HUES6 (cell line): ENCODE data around the gene POLE3.
"Not testable (repeated sequence)": the region's sequence is repeated elsewhere in the genome, so short reads cannot be mapped to it uniquely, and the experiment has no call there.

Experiments used
- H3K27ac ChIP-seq: 2 replicates; pipeline ENCODE4 v1.7.0; 2013; ENCODE audit warnings: low read depth, mild to moderate bottlenecking, low read length, inconsistent platforms
- H3K27me3 ChIP-seq: 2 replicates; pipeline ENCODE4 v1.6.1; 2013; ENCODE audit warnings: low read length; ENCODE audit not compliant: control insufficient read depth, insufficient read depth
- H3K36me3 ChIP-seq: 2 replicates; pipeline ENCODE4 v1.6.1; 2013; ENCODE audit warnings: low read length; ENCODE audit not compliant: control insufficient read depth, insufficient read depth
- H3K4me1 ChIP-seq: 2 replicates; pipeline ENCODE4 v1.6.1; 2013; ENCODE audit warnings: low read length; ENCODE audit not compliant: control insufficient read depth, insufficient read depth
- H3K4me3 ChIP-seq: 2 replicates; pipeline ENCODE4 v1.5.1; 2013; ENCODE audit warnings: low read depth, low read length
- H3K9ac ChIP-seq: one replicate; pipeline ENCODE4 v1.6.1; 2013; ENCODE audit warnings: mild to moderate bottlenecking, low read length
- H3K9me3 ChIP-seq: 2 replicates; pipeline ENCODE4 v1.6.1; 2013; ENCODE audit warnings: low read depth, low read length; ENCODE audit not compliant: control insufficient read depth, insufficient read depth

The POLE3 gene

DNA sequence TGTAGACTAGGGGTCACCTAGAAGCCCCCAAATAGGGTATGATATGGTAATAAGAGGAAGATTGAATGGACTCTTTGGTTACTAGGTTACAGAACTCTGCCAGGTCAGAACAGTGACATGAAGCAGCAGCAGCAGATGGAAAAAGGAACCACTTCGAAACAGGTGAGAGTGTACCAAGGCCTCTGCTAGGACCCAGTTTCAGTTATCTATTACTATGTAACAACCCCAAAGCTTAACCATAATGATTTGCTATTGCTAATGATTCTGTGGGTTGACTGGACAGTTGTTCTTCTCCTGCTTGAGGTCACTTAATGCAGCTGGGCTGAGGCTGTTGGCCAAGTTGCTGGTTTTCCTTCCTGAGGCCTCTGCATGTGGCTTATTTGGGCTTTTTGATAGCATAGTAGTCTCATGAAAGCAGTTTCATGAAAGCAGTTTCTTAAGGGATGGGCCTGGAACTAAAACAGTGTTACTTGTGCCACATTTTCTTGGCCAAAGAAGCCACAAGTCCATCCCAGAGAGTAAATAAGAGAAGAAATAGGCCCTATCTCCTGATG is 17.7 kb upstream of the POLE3 start:
- Histone ChIP-seq H3K27ac (no peak overlapping the region), H3K27me3 (no peaks in the 10 kb centered on the region), H3K9ac (no peak overlapping the region), H3K4me1 (peaks cover 6% of the 10 kb centered on the region), H3K4me3 (no peak overlapping the region), H3K9me3 (peaks cover 3% of the 10 kb centered on the region; the same call in 1 of the 2 replicates), H3K36me3 (no peaks in the 10 kb centered on the region)

DNA sequence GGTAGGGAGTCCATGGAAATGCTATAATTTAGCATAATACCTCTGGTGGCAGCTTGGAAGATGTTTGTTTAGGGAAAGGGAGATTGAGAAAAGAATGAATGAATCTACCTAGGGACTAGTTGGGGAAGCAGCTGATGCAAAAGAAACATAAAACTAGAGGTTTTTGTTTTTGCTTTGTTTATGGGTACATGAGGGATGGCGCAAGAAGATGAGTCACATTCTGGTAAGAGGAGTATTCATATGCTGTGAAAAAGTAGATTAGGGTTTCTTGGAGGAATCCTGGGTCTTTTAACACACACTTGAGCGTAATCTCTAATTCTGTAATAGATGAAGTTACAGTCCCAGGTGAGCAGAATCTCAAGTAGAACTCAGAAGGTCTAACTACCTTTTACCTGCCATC is 17.2 kb upstream of the POLE3 start:
- no peak overlapping the region for H3K27ac ChIP-seq
- no peaks in the 10 kb centered on the region for H3K9me3 ChIP-seq
- peaks cover 6% of the 10 kb centered on the region for H3K4me1 ChIP-seq
- no peaks in the 10 kb centered on the region for H3K36me3 ChIP-seq
- H3K27me3 ChIP-seq, result no peaks in the 10 kb centered on the region
- no peak overlapping the region for H3K4me3 ChIP-seq
- no peak overlapping the region for H3K9ac ChIP-seq

DNA sequence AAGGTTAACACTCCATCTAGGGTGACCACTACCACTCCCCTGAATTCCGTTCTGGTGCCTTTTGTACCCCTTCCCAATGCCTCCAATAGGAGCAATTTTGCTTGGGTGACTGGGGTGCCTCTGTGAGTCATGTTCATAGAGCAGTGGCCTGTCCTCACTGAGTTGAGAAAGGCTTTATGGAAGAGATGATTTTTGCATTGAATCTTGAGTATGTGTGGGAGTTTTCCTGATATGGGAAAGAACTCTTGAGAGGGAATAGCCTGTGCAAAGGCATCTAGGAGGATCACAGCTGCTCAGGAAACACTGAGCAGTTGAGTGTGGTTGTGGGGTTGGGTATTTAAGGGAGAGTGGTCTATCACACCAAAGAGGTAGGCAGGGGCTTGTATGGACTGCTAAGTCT is 16.2 kb upstream of the POLE3 start:
- Histone ChIP-seq H3K4me1 (peaks cover 6% of the 10 kb centered on the region), H3K27ac (no peak overlapping the region), H3K27me3 (no peaks in the 10 kb centered on the region), H3K9me3 (no peaks in the 10 kb centered on the region), H3K36me3 (no peaks in the 10 kb centered on the region), H3K4me3 (no peak overlapping the region), H3K9ac (no peak overlapping the region)

DNA sequence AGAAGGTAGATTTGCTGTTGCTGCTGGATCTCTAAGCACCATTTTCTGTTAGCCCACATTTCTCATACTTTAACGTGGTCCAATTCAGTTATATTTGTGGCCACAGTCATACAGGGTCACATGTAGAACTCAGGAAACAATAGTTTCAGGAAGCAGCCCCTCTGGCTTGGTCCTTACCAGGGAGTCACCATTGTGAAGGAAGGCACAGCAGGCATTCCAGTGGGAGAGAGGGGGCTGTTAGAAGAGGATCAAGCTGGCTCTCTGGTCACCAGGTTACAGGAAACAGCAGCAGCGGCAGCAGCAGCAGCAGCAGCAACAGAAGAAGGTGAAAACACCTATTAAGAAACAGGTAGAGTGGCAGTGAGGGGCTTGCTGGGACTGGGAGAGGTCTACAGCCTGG is 14.6 kb upstream of the POLE3 start:
- no peaks in the 10 kb centered on the region for H3K36me3 ChIP-seq

DNA sequence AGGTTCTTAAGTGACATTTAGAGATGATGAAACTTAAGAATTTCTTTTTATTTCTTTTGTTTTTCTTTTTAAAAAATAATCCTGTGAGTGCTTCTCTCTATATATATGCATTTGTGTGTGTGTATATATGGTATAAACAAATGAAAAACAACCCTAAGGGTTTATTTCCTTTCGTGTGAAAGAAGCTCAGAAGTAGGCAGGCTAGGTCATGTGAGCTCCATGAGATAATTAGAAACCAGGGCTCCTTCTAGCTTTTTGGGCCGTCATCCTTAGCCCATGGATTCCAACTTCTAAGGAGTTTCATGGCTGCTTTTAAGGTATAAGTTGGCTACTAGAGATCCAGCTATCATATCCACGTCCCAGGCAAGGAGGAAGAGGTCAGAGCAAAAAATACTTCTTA is 11.3 kb upstream of the POLE3 start:
- no peak overlapping the region for H3K27ac ChIP-seq
- no peaks in the 10 kb centered on the region for H3K9me3 ChIP-seq
- H3K4me1 ChIP-seq, result peaks cover 6% of the 10 kb centered on the region
- no peak overlapping the region for H3K4me3 ChIP-seq
- no peaks in the 10 kb centered on the region for H3K36me3 ChIP-seq
- no peak overlapping the region for H3K9ac ChIP-seq
- H3K27me3 ChIP-seq, result no peaks in the 10 kb centered on the region

More for the DNA sequence above, 14.6 kb upstream of the POLE3 start:
- Histone ChIP-seq H3K9ac (no peak overlapping the region), H3K4me1 (peaks cover 6% of the 10 kb centered on the region), H3K9me3 (no peaks in the 10 kb centered on the region), H3K27ac (no peak overlapping the region), H3K27me3 (no peaks in the 10 kb centered on the region), H3K4me3 (no peak overlapping the region)

DNA sequence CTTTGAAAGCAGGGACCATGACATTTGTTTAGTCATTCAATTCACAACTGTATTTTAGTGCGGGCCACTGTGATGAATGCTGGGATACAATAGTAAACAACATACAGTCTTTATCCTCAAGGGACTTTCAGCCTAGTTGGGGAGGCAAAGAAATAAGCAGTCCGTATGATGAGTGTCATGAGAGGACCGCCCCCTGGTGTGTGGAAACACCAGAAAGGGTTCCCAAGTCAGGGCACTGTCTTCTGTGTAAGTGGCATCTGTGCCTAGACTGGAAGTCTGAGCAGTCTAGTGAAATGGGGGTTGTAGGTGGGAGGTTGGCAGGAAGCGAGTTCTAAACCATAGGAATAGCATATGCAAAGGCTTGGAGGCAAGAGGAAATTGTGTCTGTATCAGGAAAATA is 6.9 kb upstream of the POLE3 start:
- Histone ChIP-seq H3K9ac (no peak overlapping the region), H3K27me3 (no peaks in the 10 kb centered on the region), H3K4me1 (no peaks in the 10 kb centered on the region), H3K27ac (no peak overlapping the region), H3K36me3 (no peaks in the 10 kb centered on the region), H3K9me3 (no peaks in the 10 kb centered on the region), H3K4me3 (no peak overlapping the region)

DNA sequence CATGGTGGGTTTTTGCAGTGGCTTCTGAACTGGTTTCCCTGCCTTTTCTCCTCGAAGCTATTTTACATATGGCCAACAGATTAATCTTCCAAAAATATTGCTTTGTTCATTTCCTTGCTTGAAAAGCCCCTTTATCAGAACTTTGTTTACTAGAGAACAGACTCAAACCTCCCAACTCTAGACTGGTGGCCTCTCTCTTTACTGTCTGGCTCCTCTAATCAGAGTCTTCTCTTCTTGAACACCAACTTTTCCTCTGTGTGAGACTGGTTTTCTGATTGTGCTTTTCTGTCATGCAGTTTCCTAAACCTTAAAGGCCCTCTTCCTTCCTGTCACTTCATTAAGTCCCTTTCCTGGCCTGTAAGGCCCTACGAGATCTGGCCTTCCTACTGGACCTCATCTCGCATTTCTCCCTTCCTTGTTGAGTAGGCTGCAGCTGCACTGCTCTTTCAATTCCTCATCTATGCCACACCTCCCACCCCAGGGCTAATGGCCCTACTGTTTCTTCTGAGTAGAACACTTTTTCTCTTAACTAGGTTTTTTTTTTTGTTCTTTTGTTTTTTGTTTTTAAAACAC is 5.8 kb upstream of the POLE3 start:
- Histone ChIP-seq H3K27ac (no peak overlapping the region), H3K9me3 (no peaks in the 10 kb centered on the region), H3K4me3 (no peak overlapping the region), H3K36me3 (no peaks in the 10 kb centered on the region), H3K4me1 (peaks cover 5% of the 10 kb centered on the region; the same call in 1 of the 2 replicates), H3K9ac (no peak overlapping the region), H3K27me3 (no peaks in the 10 kb centered on the region)

DNA sequence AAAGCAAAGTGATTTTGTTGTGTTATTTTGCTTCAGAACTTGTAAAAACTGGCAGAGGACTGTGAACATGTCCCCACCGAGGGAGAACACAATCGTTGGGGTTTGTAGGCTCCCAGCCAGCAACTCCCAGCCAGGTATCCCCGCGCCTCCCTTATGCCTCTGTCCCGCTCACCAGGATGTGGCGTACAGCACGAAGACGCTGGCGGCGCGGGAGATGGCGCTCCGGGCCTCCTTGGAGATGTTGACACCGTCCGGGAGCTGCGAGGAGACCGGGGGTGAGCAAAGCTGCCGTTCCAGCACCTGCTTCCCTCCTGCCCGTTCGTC is 630 bp downstream of the POLE3 start:
- Histone ChIP-seq H3K27ac (peak overlapping the region; percentile 93), H3K9ac (peak overlapping the region; percentile 99), H3K4me3 (peak overlapping the region; percentile 97), H3K9me3 (no peaks in the 10 kb centered on the region), H3K4me1 (peaks cover 10% of the 10 kb centered on the region; the same call in 1 of the 2 replicates), H3K36me3 (peaks cover 25% of the 10 kb centered on the region), H3K27me3 (no peaks in the 10 kb centered on the region)

DNA sequence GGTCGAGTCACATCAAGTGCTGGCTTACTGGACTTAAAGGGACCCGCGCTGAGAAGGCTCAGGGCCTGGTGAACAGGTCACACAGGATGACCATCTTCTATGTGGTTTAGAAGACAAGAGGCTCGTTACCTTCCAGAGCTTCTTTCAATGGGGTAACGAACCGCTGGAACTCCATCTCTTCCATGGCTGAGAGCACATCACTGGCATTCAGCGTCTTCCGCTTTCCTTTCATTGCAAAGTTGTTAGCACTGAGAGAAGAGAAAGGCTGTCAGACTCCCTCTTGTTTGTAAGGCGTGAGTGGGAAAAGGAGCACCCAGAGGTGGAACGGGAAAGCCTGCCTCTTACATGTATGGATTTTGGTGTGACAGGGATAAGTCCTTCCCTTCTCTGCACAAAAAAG is 994 bp downstream of the POLE3 start:
- Histone ChIP-seq H3K9ac (peak overlapping the region; percentile 99), H3K4me1 (peaks cover 10% of the 10 kb centered on the region; the same call in 1 of the 2 replicates), H3K4me3 (peak overlapping the region; percentile 97), H3K9me3 (no peaks in the 10 kb centered on the region), H3K36me3 (peaks cover 25% of the 10 kb centered on the region), H3K27ac (peak overlapping the region; percentile 93), H3K27me3 (no peaks in the 10 kb centered on the region)

DNA sequence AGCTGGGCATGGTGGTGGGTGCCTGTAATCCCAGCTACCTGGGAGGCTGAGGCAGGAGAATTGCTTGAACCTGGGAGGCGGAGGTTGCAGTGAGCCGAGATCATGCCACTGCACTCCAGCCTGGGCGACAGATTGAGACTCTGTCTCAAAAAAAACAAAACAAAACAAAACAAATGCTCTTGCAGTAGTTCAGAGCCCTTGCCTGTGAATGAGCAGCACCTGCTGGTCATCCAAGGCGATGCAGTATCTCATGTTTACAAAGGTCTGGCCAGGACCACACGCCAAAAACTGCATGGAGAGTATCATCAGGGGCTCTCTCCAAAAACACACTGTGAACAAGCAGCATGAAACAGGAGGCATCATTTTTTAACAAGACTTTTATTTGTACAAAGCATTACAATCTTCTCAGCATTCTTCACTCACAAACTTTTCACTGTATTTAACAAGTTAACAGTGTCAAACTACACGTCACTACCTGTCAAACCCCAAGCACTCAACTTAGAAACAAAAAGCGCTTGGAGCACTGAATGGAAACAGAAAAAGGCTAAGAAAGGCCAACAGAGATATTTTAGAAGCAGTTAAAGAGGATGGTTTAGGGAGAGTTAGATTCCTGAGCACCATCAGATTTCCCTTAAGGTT is 3.5 kb downstream of the POLE3 start:
- not testable (repeated sequence) for H3K4me1 ChIP-seq, H3K4me3 ChIP-seq, H3K27ac ChIP-seq, H3K9ac ChIP-seq, H3K27me3 ChIP-seq, H3K9me3 ChIP-seq
- H3K36me3 ChIP-seq, result peaks cover 25% of the 10 kb centered on the region

DNA sequence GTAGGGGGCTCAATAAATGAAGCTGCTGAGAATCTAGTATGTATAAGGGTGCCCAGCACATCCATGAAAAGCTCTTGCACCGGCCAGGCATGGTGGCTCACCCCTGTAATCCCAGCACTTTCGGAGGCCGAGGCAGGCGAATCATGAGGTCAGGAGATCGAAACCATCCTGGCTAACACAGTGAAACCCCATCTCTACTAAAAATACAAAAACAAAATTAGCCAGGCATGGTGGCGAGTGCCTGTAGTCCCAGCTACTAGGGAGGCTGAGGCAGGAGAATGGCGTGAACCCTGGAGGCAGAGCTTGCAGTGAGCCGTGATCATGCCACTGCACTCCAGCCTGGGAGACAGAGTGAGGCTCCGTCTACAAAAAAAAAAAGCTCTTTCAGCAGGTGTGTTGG is 4.1 kb downstream of the POLE3 start:
- not testable (repeated sequence) for H3K9ac ChIP-seq, H3K27me3 ChIP-seq, H3K4me3 ChIP-seq, H3K9me3 ChIP-seq, H3K27ac ChIP-seq, H3K4me1 ChIP-seq
- peaks cover 25% of the 10 kb centered on the region for H3K36me3 ChIP-seq
